GM12878 (cell line): ENCODE results near the gene APH1B. TPM values are rescaled to one million over a fixed set of nuclear protein-coding genes. Genes with fewer than 3 reads are reported as not detected.
"Not testable (repeated sequence)": the region's sequence is repeated elsewhere in the genome, so short reads cannot be mapped to it uniquely, and the experiment has no call there.

Experiments used
- ATAC-seq: fragments of 200-7000 bp; cut with Tn5 transposase; 3 replicates; pipeline ENCODE4 v1.9.1; 2020; ENCODE audit warnings: mild to moderate bottlenecking, moderate library complexity
- BruUV-seq: library from RNA; stranded (reverse); fragments of 400-500 nt; replicated peaks from 2 replicates; lab custom pipeline; 2021; lab: Mats Ljungman, UMichigan
- CTCF ChIA-PET: fragments of 300-600 bp; sonication (Branson Sonifier 250); formaldehyde crosslinking; extraction: SDS; loops from one replicate; lab custom pipeline; 2021; ENCODE audit warnings: inconsistent platforms; lab: Yijun Ruan, JAX
- POLR2A ChIA-PET: fragments of 350-600 bp; formaldehyde crosslinking; extraction: SDS; loops from one replicate; lab custom pipeline; 2021; ENCODE audit warnings: inconsistent platforms; lab: Charles Lee
- RAD21 ChIA-PET: fragments of 300-600 bp; sonication (Branson Sonifier 250); formaldehyde crosslinking; loops from one replicate; lab custom pipeline; 2023; ENCODE audit warnings: antibody characterized with exemption; ENCODE audit not compliant: unreplicated experiment; lab: Charles Lee
- SMC1A ChIA-PET: fragments of 300-600 bp; sonication (Branson Sonifier 250); formaldehyde crosslinking; loops from one replicate; lab custom pipeline; 2023; ENCODE audit not compliant: unreplicated experiment, uncharacterized antibody; lab: Charles Lee
- DNase-seq: peaks from one replicate; pipeline ENCODE4 v3.0.0-alpha.2; 2011; ENCODE audit warnings: low read depth, low spot score
- FAIRE-seq: peaks from 3 replicates; lab custom pipeline; 2011; peaks lifted over from hg19 to GRCh38; lab: Jason Lieb, UNC
- H2AFZ ChIP-seq: 2 replicates; pipeline ENCODE4 v1.6.0; 2011; ENCODE audit warnings: low read depth, low read length, control low read depth; ENCODE audit not compliant: control insufficient read depth
- H3K27ac ChIP-seq: 2 replicates; pipeline ENCODE4 v1.5.1; 2011; ENCODE audit warnings: control low read depth; ENCODE audit not compliant: control insufficient read depth, insufficient read depth
- H3K27me3 ChIP-seq, 2 experiments: replicated peaks in 1 of 2; 2 replicates each; pipeline versions ENCODE4 v1.6.0 to v1.6.1; 2011; ENCODE audit warnings: low read length in 1 of 2; ENCODE audit not compliant: control insufficient read depth in 2 of 2, insufficient read depth in 2 of 2
- H3K36me3 ChIP-seq, 2 experiments: 2 replicates each; pipeline ENCODE4 v1.5.1; 2011; ENCODE audit warnings: low read length in 1 of 2; ENCODE audit not compliant: control insufficient read depth in 2 of 2, insufficient read depth in 2 of 2
- H3K4me1 ChIP-seq: 2 replicates; pipeline ENCODE4 v1.6.1; 2011; ENCODE audit warnings: mild to moderate bottlenecking, low read length, moderate library complexity, mixed read lengths; ENCODE audit not compliant: control insufficient read depth, insufficient read depth
- H3K4me2 ChIP-seq: 2 replicates; pipeline ENCODE4 v1.6.0; 2011; ENCODE audit warnings: control low read depth; ENCODE audit not compliant: control insufficient read depth, insufficient read depth
- H3K4me3 ChIP-seq: fragments of 200-600 bp; sonication (generic); 2 replicates; pipeline ENCODE4 v1.5.1; 2016
- H3K79me2 ChIP-seq: 2 replicates; pipeline ENCODE4 v1.6.0; 2011; ENCODE audit warnings: low read length; ENCODE audit not compliant: control insufficient read depth, insufficient read depth
- H3K9ac ChIP-seq: 2 replicates; pipeline ENCODE4 v1.8.0; 2011; ENCODE audit warnings: low read length, control low read depth, mixed read lengths; ENCODE audit not compliant: control insufficient read depth, insufficient read depth
- H3K9me3 ChIP-seq: replicated peaks from 3 replicates; pipeline ENCODE4 v1.5.1; 2011; ENCODE audit warnings: mild to moderate bottlenecking, low read length; ENCODE audit not compliant: control insufficient read depth, insufficient read depth
- H4K20me1 ChIP-seq: 2 replicates; pipeline ENCODE4 v1.6.0; 2011; ENCODE audit not compliant: control insufficient read depth, insufficient read depth
- EP300 ChIP-seq, 2 experiments: fragments of 150-350 bp in 1 of 2; IDR thresholded peaks; 2 replicates each; pipeline ENCODE4 v1.6.1; 2011 to 2012; ENCODE audit warnings: low read depth in 2 of 2, low read length in 2 of 2, borderline replicate concordance in 1 of 2, improper control_type of control experiment in 1 of 2, inconsistent platforms in 1 of 2; ENCODE audit not compliant: control insufficient read depth in 1 of 2
- KLF5 ChIP-seq: fragments of 450-650 bp; IDR thresholded peaks from 2 replicates; pipeline ENCODE4 v1.6.1; 2014; ENCODE audit warnings: mild to moderate bottlenecking; ENCODE audit not compliant: partially characterized antibody
- YBX1 ChIP-seq: fragments of 450-650 bp; IDR thresholded peaks from 2 replicates; pipeline ENCODE4 v1.6.1; 2016; ENCODE audit warnings: antibody characterized with exemption
- WGBS: methylation state at CpG from one replicate; pipeline ENCODE4 v1.1.6; 2016; ENCODE audit warnings: low lambda C conversion rate; ENCODE audit not compliant: insufficient replicate concordance, insufficient coverage; ENCODE audit errors: missing lambda C conversion rate; 5-methylcytosine and 5-hydroxymethylcytosine counted together
- in situ Hi-C: fragments of 300-500 bp; cut with MboI; formaldehyde crosslinking; loops from 9 replicates; pipeline ENCODE4 v1.14.3; 2018; ENCODE audit warnings: mixed read lengths
- intact Hi-C: fragments of 100-400 bp; cut with micrococcal nuclease; formaldehyde crosslinking; loops from one replicate; pipeline ENCODE4 v1.14.2; 2022; ENCODE audit not compliant: unreplicated experiment
- polyA plus RNA-seq, 11 experiments: library from polyadenylated mRNA; depleted of rRNA in 4 of 11; unstranded in 6 of 11; stranded (reverse) in 5 of 11; fragments of >200 nt; fragmentation: Nextera tagmentation in 4 of 11; fragmentation: Illumina TruSeq in 1 of 11; extraction: Ambion mirVana in 4 of 11; extraction: Trizol in 1 of 11; gene quantifications; 1 replicate in 1 of 11; 2 replicates in 10 of 11; pipeline versions ENCODE4 v1.2.1 to v1.2.3, GENCODE V29; 2011 to 2016; ENCODE audit warnings: inconsistent platforms in 2 of 11, missing spikeins in 2 of 11, low read depth in 1 of 11
- total RNA-seq, 4 experiments: library from RNA; depleted of rRNA in 3 of 4; stranded (reverse); fragments of >200 nt in 3 of 4; fragmentation: Illumina TruSeq in 1 of 4; extraction: Trizol in 1 of 4; gene quantifications; 2 replicates each; pipeline versions ENCODE4 v1.2.1 to v1.2.3, GENCODE V29; 2013 to 2021
- TF ChIP-seq, protein P1 (sequence below): IDR thresholded peaks from 2 replicates; pipeline ENCODE4 v1.6.1; 2011; ENCODE audit warnings: low read depth, low read length, improper control_type of control experiment, borderline replicate concordance

The APH1B gene
- total and polyA plus RNA-seq, 10 of the 15 experiments (the other 5 are each of a cell fraction or from before 2014, with no cell fraction given) = 5.0 to 20.8 (median 11.1) TPM

DNA sequence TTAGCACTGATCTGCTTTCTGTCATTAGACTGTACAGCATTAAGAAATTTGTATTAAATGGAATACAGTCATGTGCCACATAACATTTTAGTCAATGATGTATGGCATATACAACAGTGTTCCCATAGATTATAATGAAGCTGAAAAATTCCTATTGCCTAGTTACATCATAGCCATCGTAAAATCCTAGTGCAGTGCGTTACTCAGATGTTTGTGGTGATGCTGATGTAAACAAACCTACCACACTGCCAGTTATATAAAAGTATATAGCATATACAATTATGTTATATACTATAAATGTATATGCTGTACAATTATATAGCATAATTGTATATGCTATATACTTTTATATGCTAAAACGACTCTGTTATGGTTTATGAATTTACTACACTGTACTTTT, 41.7 kb downstream of the APH1B start (continued):
- TF ChIP-seq, protein P1, sequence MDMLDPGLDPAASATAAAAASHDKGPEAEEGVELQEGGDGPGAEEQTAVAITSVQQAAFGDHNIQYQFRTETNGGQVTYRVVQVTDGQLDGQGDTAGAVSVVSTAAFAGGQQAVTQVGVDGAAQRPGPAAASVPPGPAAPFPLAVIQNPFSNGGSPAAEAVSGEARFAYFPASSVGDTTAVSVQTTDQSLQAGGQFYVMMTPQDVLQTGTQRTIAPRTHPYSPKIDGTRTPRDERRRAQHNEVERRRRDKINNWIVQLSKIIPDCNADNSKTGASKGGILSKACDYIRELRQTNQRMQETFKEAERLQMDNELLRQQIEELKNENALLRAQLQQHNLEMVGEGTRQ = no peak
- TF ChIP-seq YBX1 = no peak
- TF ChIP-seq EP300 (IDR thresholded peaks at IDR 0.05; ENCODE audit: borderline replicate concordance in 1 of 2, control insufficient read depth in 1 of 2, low read depth in 2 of 2, low read length in 2 of 2) = no peak
- no peak for TF ChIP-seq KLF5

DNA sequence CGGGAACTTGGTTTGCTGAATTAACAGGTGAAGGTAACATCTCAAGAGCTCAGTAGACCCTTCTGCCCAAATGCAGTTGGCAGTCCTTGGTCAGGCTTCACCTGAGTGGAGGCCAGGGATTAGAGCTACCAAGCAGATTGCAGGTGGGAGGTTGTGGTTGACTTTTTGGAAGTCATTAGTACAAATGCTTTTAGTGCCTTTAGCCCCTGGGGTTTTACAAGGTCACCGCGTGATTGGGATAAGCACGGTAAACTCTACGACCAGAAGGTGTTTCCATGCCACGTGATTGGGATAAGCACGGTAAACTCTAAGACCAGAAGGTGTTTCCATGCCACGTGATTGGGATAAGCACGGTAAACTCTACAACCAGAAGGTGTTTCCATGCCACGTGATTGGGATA, 43.0 kb downstream of the APH1B start:
- H3K4me2 ChIP-seq, POLR2A ChIA-PET, H2AFZ ChIP-seq, H4K20me1 ChIP-seq, H3K4me1 ChIP-seq, ATAC-seq, H3K27ac ChIP-seq, intact Hi-C loops, H3K9me3 ChIP-seq, FAIRE-seq, H3K4me3 ChIP-seq, H3K36me3 ChIP-seq, H3K79me2 ChIP-seq, DNase-seq, H3K9ac ChIP-seq, SMC1A ChIA-PET, in situ Hi-C loops, H3K27me3 ChIP-seq, BruUV-seq, RAD21 ChIA-PET, CTCF ChIA-PET: not testable (repeated sequence)
- WGBS = 83% methylated on average over 7 of the region's 10 CpGs

DNA sequence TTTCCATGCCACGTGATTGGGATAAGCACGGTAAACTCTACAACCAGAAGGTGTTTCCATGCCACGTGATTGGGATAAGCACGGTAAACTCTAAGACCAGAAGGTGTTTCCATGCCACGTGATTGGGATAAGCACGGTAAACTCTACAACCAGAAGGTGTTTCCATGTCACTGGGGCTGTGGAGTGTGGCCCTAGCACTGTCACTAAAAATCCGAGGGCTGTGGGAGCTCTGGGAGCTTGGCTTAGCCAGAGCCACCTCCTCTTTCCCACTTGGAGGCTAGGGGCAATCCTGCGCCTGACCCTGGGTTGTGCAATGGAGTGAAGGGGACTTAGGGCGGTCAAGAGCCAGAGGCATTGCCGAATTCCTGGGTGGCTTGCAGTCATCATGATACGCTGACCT, 43.6 kb downstream of the APH1B start:
- H3K4me2 ChIP-seq, H3K9ac ChIP-seq, ATAC-seq, DNase-seq, H4K20me1 ChIP-seq, H3K4me3 ChIP-seq, H3K9me3 ChIP-seq, H3K27ac ChIP-seq, POLR2A ChIA-PET, CTCF ChIA-PET, H3K4me1 ChIP-seq, in situ Hi-C loops, SMC1A ChIA-PET, H2AFZ ChIP-seq, H3K79me2 ChIP-seq, intact Hi-C loops, RAD21 ChIA-PET, H3K27me3 ChIP-seq, FAIRE-seq, H3K36me3 ChIP-seq, BruUV-seq: not testable (repeated sequence)
- 55% methylated on average over 9 of the region's 11 CpGs for WGBS
